Stomach (tissue), 4 donors: ENCODE measurements around the gene TRPM4.

Experiments
- CTCF ChIP-seq, 7 experiments: fragments of 450-650 bp in 4 of 7; fragments of 200-600 bp in 3 of 7; sonication (generic) in 3 of 7; IDR thresholded peaks; one replicate each; pipeline ENCODE4 v1.5.1; 2016 to 2019; ENCODE audit warnings: antibody characterized with exemption in 7 of 7, control low read depth in 2 of 7, mild to moderate bottlenecking in 1 of 7
- EP300 ChIP-seq: sonication (generic); formaldehyde crosslinking; IDR thresholded peaks from one replicate; pipeline ENCODE4 v1.6.1; 2017; ENCODE audit warnings: antibody characterized with exemption
- POLR2A ChIP-seq, 4 donors: fragments of 450-650 bp; IDR thresholded peaks; one replicate each; pipeline ENCODE4 v1.6.1; 2016; ENCODE audit warnings: antibody characterized with exemption in 4 of 4, control low read depth in 2 of 4, mild to moderate bottlenecking in 1 of 4, moderate library complexity in 1 of 4
- POLR2AphosphoS5 ChIP-seq, 3 donors: sonication (generic); formaldehyde crosslinking; IDR thresholded peaks; one replicate each; pipeline ENCODE4 v1.6.1; 2016; ENCODE audit warnings: antibody characterized with exemption in 3 of 3

- TF ChIP-seq POLR2A (IDR thresholded peaks at IDR 0.05): no peak
- TF ChIP-seq CTCF (IDR thresholded peaks at IDR 0.05): no peak
- TF ChIP-seq POLR2AphosphoS5 (IDR thresholded peaks at IDR 0.05): no peak
- TF ChIP-seq EP300: no peak
These were observed 4.4 kb downstream of the TRPM4 start for GRCh38 chr19:49161987-49162386.
